BLaER1 (cell line): ENCODE measurements around the gene HMGCS1.
"Not testable (repeated sequence)": the region's sequence is repeated elsewhere in the genome, so short reads cannot be mapped to it uniquely, and the experiment has no call there.

Experiments
- H3K27ac ChIP-seq: shearing (Covaris generic); formaldehyde crosslinking; 2 replicates; pipeline ENCODE4 v1.8.1; 2022
- H3K27me3 ChIP-seq: shearing (Covaris generic); formaldehyde crosslinking; 2 replicates; pipeline ENCODE4 v1.8.1; 2022
- H3K36me3 ChIP-seq: shearing (Covaris generic); formaldehyde crosslinking; 2 replicates; pipeline ENCODE4 v1.8.1; 2022
- H3K4me1 ChIP-seq: shearing (Covaris generic); formaldehyde crosslinking; 2 replicates; pipeline ENCODE4 v1.8.1; 2022
- H3K4me2 ChIP-seq: shearing (Covaris generic); formaldehyde crosslinking; 2 replicates; pipeline ENCODE4 v1.8.1; 2022
- H3K4me3 ChIP-seq: shearing (Covaris generic); formaldehyde crosslinking; 2 replicates; pipeline ENCODE4 v1.8.1; 2022
- H3K9ac ChIP-seq: shearing (Covaris generic); formaldehyde crosslinking; 2 replicates; pipeline ENCODE4 v1.8.1; 2022
- H3K9me3 ChIP-seq: shearing (Covaris generic); formaldehyde crosslinking; 2 replicates; pipeline ENCODE4 v1.8.1; 2022
- H4K20me1 ChIP-seq: shearing (Covaris generic); formaldehyde crosslinking; 2 replicates; pipeline ENCODE4 v1.8.1; 2022
- Cebpa-rat ChIP-seq: shearing (Covaris generic); IDR thresholded peaks from 2 replicates; pipeline ENCODE4 v1.8.1; 2022

HMGCS1 gene

DNA sequence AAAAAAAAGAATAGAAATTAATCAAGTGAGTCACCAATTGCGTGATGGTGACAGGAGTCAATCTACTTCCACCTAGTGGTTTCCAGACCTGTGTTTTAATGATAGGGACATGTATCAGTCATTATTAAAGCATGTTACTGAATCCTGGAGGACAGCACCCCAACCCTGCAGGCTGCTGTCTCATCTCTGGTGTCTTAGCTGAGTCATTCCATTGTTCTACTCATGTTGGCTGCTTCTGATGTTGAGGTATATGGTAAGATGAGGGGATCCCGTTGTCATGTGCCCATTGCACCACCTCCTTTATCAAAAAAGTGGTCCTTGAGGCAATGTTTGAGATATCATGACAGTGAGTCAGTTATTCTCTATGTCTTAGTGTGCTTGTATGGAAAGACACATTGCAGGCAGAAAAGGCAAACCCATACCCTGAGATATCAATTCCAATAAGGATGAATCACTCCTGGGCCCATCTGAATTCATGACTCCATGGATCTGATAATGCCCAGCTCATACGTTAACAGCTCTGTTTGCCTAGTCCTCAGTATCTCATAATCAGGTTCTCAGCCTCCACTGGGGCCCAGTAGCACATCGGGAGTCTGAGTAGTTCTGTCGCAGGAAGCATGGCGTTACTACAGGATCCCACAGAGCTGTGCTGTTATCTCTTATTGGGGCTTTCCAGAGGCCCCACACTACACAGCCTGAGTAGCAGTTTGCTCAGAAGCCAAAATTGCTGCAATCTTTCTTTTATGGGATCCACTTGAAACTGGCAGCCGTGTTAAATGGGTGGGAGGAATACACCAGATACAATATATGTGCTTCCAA is 31.2 kb downstream of the HMGCS1 start:
- Histone ChIP-seq H3K9me3 (no peaks in the 10 kb centered on the region), H3K4me1 (no peaks in the 10 kb centered on the region), H3K27ac (no peak overlapping the region), H3K4me2 (no peak overlapping the region), H3K4me3 (no peak overlapping the region), H3K9ac (no peak overlapping the region), H3K36me3 (peaks cover 12% of the 10 kb centered on the region), H3K27me3 (no peaks in the 10 kb centered on the region), H4K20me1 (no peaks in the 10 kb centered on the region)
- no peak for TF ChIP-seq Cebpa-rat

DNA sequence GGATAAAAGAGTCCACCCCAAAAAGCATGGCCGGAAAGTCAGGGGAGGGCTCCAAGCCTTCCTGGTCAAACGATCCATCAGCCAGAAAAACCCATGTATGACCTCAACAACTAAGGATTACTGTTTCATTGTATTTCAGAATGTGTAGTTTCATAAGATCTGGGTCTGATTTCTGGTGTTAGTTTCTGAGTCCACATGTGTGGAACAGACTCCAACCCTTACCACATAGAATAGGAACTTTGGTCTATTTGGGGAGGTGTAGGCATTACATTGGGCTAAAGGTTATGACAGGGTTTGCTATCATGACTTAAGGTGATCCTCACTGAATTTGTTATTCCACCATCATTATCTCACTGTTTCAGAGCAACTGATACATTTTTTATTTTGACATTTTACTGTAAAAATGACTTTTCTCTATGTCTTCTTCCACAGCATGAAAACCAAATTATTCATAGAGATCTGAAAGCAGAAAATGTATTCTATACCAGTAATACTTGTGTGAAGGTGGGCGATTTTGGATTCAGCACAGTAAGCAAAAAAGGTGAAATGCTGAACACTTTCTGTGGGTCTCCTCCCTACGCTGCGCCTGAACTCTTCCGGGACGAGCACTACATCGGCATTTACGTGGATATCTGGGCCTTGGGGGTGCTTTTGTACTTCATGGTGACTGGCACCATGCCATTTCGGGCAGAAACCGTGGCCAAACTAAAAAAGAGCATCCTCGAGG is 33.5 kb downstream of the HMGCS1 start:
- H3K27me3 ChIP-seq = no peaks in the 10 kb centered on the region
- no peaks in the 10 kb centered on the region for H4K20me1 ChIP-seq
- no peaks in the 10 kb centered on the region for H3K4me1 ChIP-seq
- H3K36me3 ChIP-seq = no peaks in the 10 kb centered on the region
- H3K27ac ChIP-seq = no peak overlapping the region
- H3K4me2 ChIP-seq = no peak overlapping the region
- H3K9ac ChIP-seq = no peak overlapping the region
- TF ChIP-seq Cebpa-rat = no peak
- H3K9me3 ChIP-seq = no peaks in the 10 kb centered on the region
- no peak overlapping the region for H3K4me3 ChIP-seq

DNA sequence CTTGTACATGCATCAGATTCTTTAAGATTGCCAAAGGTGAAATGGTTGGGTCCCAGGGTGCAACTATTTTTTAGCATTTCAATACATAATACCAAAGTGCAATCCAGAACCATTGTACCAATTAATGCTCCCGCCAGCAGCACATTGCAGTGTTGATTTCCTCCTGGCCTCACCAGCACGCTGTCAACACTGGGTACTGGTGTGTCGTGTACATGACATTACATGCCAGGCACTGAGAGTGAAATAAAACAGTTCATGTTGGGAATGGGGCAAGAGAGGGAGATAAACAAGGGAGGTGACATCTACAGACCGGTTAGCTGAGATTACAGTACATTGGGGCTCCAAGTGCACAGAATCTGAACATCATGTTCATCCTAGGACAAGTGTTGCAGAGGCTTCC is 37.8 kb downstream of the HMGCS1 start:
- H3K4me1 ChIP-seq = no peaks in the 10 kb centered on the region
- H3K27ac ChIP-seq = no peak overlapping the region
- H3K9me3 ChIP-seq = no peaks in the 10 kb centered on the region
- no peak overlapping the region for H3K9ac ChIP-seq
- H4K20me1 ChIP-seq = no peaks in the 10 kb centered on the region
- H3K27me3 ChIP-seq = no peaks in the 10 kb centered on the region
- no peak for TF ChIP-seq Cebpa-rat
- no peak overlapping the region for H3K4me3 ChIP-seq
- H3K36me3 ChIP-seq = no peaks in the 10 kb centered on the region
- no peak overlapping the region for H3K4me2 ChIP-seq

DNA sequence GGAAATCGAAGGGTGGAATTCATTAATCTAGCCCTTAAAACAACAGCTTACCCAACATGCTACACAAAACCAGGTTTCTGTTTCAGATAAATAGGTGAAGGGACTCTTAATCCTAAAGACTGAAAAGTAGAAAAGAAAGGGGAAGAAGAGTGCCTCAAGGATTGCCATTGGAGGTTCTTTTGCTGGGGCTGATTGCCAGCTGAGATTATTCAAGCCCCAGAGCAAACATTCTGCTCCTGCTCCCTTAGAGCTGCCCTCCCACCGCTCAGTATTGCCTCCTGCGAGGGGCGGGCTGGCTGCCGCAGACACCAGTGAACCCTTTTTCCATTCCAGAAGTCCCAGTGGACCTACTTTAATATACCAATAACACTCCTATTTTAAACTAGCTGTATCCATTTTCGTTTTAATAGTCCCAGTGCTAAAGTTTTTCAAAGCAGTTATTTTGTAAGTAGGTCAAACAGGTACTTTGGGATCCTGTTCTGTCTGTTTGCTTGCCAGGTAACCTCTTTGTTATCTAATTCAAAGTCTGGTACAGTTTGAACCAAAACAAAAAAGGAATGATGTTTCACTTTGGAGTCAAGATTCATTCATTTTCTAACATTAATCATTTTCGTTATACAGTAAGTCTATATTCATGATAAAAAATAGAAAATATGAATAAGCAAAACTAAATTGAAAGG is 38.6 kb downstream of the HMGCS1 start:
- Histone ChIP-seq H3K4me2 (no peak overlapping the region), H3K9ac (no peak overlapping the region), H3K27ac (no peak overlapping the region), H3K4me3 (no peak overlapping the region), H3K4me1 (no peaks in the 10 kb centered on the region), H3K36me3 (no peaks in the 10 kb centered on the region), H3K27me3 (no peaks in the 10 kb centered on the region), H4K20me1 (no peaks in the 10 kb centered on the region), H3K9me3 (no peaks in the 10 kb centered on the region)
- no peak for TF ChIP-seq Cebpa-rat

DNA sequence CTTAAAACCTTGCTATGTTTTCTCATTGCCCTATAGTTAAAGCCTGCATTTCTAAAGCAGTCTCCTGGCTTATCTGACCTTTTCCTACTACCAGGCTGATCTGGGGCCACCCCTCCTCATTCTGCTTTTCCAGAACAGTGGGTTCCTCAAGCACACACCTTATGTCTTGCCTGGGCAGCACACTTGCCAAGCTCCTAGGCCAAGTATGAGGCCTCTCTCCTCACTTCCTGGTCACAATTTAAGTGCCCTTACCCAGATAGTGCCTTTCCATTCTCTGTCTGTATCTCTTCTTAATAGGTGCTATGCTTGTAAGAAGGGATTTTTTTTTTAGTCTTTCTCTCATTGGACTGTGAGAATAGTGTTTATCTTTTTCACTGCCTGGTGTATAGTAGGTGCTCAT is 39.7 kb downstream of the HMGCS1 start:
- H4K20me1 ChIP-seq = no peaks in the 10 kb centered on the region
- H3K4me2 ChIP-seq = no peak overlapping the region
- H3K9ac ChIP-seq = no peak overlapping the region
- no peak for TF ChIP-seq Cebpa-rat
- H3K9me3 ChIP-seq = no peaks in the 10 kb centered on the region
- H3K27ac ChIP-seq = no peak overlapping the region
- no peaks in the 10 kb centered on the region for H3K27me3 ChIP-seq
- H3K36me3 ChIP-seq = no peaks in the 10 kb centered on the region
- H3K4me3 ChIP-seq = no peak overlapping the region
- H3K4me1 ChIP-seq = no peaks in the 10 kb centered on the region

DNA sequence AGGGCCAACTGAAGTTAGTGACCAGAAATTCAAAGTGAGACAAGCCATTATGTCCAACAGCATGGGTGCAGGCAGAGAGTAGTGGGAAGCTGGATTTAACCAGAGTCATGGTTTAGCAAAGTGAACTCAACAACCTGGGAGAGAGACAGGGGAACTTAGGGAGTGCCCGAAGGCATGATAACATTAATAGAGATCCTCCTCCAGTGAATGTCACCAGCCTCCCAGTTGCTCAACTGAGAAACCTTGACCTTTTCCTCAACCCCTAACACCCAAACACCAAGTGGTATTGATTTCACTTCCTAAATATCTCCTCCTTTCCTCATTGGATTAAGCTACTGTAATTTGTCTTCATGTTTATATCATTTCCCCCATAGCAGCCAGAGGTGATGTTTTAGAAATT is 42.6 kb downstream of the HMGCS1 start:
- H3K9me3 ChIP-seq = 0 out of 2 replicates have a peak, but pooled peaks cover 3% of the 10 kb centered on the region
- no peak overlapping the region for H3K4me2 ChIP-seq
- H3K36me3 ChIP-seq = no peaks in the 10 kb centered on the region
- H3K27ac ChIP-seq = no peak overlapping the region
- no peaks in the 10 kb centered on the region for H3K27me3 ChIP-seq
- TF ChIP-seq Cebpa-rat = no peak
- no peaks in the 10 kb centered on the region for H4K20me1 ChIP-seq
- no peak overlapping the region for H3K9ac ChIP-seq
- H3K4me1 ChIP-seq = no peaks in the 10 kb centered on the region
- no peak overlapping the region for H3K4me3 ChIP-seq

DNA sequence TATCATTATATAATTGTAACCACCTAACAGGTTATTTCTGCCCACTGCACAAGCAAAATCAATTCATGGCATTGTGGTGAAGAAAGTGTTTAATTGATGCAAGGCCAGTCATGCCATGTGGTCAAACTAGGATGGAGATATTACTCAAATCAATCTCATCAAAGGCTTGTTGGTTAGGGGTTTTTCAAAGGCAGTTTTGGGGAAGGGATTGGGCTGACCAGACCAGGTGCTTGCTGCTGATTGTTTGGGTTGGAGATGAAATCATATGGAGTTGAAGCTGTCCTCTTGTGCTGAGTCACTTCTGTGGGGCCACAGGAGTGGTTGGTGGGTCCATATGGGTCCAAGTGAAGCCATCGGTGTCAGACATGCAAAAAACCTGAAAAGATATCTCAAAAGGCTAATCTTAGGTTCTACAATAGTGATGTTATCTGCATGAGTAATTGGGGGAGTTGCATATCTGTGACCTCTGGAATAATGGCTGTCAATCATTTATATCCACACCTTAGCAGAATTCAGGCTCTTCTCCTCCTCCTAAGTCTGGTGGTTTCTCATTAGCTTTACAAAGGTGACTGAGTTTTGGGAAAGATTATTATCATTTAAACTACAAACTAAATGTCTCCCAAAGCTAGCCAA is 44.9 kb downstream of the HMGCS1 start:
- no peaks in the 10 kb centered on the region for H3K4me1 ChIP-seq
- no peak overlapping the region for H3K9ac ChIP-seq
- no peaks in the 10 kb centered on the region for H3K27me3 ChIP-seq
- no peaks in the 10 kb centered on the region for H3K36me3 ChIP-seq
- H3K4me2 ChIP-seq = no peak overlapping the region
- H3K27ac ChIP-seq = no peak overlapping the region
- 0 out of 2 replicates have a peak, but pooled peaks cover 3% of the 10 kb centered on the region for H3K9me3 ChIP-seq
- no peak overlapping the region for H3K4me3 ChIP-seq
- H4K20me1 ChIP-seq = no peaks in the 10 kb centered on the region
- no peak for TF ChIP-seq Cebpa-rat

DNA sequence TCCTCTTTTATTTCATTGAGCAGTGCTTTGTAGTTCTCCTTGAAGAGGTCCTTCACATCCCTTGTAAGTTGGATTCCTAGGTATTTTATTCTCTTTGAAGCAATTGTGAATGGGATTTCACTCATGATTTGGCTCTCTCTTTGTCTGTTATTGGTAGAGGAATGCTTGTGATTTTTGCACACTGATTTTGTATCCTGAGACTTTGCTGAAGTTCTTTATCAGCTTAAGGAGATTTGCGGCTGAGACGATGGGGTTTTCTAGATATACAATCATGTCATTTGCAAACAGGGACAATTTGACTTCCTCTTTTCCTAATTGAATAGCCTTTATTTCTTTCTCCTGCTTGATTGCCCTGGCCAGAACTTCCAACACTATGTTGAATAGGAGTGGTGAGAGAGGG is 50.9 kb downstream of the HMGCS1 start:
- H4K20me1 ChIP-seq, H3K27ac ChIP-seq, H3K4me2 ChIP-seq, H3K27me3 ChIP-seq, H3K4me1 ChIP-seq, H3K4me3 ChIP-seq, H3K36me3 ChIP-seq, H3K9ac ChIP-seq, H3K9me3 ChIP-seq: not testable (repeated sequence)

DNA sequence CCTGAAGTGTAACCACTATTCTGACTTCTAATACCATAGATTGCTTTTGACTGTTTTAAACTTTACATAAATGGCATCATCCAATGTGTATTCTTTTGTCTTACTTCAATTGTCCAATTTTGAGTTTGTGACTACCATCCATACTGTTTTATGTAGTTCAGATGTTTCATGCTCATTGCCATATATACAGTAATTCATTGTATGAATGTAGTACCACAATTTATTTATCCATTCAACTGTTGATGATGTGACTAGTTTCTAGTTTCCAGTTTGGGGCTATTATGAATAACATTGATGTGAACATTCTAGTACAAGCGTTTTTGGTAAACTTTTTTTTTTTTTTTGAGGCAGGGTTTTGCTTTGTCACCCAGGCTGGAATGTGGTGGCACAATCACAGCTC is 55.1 kb downstream of the HMGCS1 start:
- Histone ChIP-seq H3K27me3 (no peaks in the 10 kb centered on the region), H3K4me1 (no peaks in the 10 kb centered on the region; the same call in 1 of the 2 replicates)
- no peak for TF ChIP-seq Cebpa-rat

More for the DNA sequence above, 55.1 kb downstream of the HMGCS1 start:
- Histone ChIP-seq H3K4me2 (no peak overlapping the region), H3K9ac (no peak overlapping the region), H3K36me3 (no peaks in the 10 kb centered on the region), H4K20me1 (no peaks in the 10 kb centered on the region), H3K4me3 (no peak overlapping the region), H3K9me3 (0 out of 2 replicates have a peak, but pooled peaks cover 4% of the 10 kb centered on the region), H3K27ac (no peak overlapping the region)
